AG09309 (cell line): ENCODE measurements around the gene ST8SIA2.
A peak's percentile ranks its signal among the peaks of the same experiment; 100 is the strongest.

ENCODE experiments used
- DNase-seq: peaks from one replicate; pipeline ENCODE4 v3.0.0-alpha.2; 2010; ENCODE audit warnings: low read depth
- H3K4me3 ChIP-seq: 2 replicates; pipeline ENCODE4 v1.5.1; 2011; ENCODE audit warnings: mild to moderate bottlenecking, low read depth, low read length, moderate library complexity; ENCODE audit not compliant: control insufficient read depth
- TF ChIP-seq, protein P1 (sequence below): IDR thresholded peaks from 2 replicates; pipeline ENCODE4 v1.5.1; 2011; ENCODE audit warnings: mild to moderate bottlenecking, low read depth, low read length, inconsistent platforms; ENCODE audit not compliant: insufficient read depth, control insufficient read depth; ENCODE audit errors: missing control alignments

The ST8SIA2 gene

GRCh38 chr15:92383519-92384324 lies 10.0 kb upstream of the ST8SIA2 start:
- TF ChIP-seq, protein P1, sequence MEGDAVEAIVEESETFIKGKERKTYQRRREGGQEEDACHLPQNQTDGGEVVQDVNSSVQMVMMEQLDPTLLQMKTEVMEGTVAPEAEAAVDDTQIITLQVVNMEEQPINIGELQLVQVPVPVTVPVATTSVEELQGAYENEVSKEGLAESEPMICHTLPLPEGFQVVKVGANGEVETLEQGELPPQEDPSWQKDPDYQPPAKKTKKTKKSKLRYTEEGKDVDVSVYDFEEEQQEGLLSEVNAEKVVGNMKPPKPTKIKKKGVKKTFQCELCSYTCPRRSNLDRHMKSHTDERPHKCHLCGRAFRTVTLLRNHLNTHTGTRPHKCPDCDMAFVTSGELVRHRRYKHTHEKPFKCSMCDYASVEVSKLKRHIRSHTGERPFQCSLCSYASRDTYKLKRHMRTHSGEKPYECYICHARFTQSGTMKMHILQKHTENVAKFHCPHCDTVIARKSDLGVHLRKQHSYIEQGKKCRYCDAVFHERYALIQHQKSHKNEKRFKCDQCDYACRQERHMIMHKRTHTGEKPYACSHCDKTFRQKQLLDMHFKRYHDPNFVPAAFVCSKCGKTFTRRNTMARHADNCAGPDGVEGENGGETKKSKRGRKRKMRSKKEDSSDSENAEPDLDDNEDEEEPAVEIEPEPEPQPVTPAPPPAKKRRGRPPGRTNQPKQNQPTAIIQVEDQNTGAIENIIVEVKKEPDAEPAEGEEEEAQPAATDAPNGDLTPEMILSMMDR = peak; percentile 70
- no peak overlapping the region for H3K4me3 ChIP-seq
- no peak for DNase-seq

DNA sequence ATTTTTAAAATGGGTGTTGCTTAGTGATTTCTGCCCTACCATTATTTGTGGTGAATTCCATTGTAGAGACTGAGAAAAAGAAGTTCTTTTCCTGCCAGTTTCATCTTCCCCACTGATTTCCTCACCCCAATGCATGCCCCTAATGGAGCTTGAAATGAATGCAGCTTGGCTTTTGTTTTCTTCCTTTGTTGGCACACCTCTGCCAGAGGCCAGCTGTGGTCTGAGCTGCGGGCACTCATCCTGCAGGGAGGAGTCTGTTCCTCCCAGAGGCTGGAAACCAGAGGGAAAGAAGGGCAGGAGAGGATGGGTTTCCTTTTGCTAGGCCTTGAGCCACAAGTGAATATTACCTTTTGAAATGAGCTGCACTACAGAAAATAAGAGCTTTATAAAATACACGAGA lies 9.3 kb upstream of the ST8SIA2 start:
- TF ChIP-seq, protein P1 = no peak
- DNase-seq = no peak
- no peak overlapping the region for H3K4me3 ChIP-seq

DNA sequence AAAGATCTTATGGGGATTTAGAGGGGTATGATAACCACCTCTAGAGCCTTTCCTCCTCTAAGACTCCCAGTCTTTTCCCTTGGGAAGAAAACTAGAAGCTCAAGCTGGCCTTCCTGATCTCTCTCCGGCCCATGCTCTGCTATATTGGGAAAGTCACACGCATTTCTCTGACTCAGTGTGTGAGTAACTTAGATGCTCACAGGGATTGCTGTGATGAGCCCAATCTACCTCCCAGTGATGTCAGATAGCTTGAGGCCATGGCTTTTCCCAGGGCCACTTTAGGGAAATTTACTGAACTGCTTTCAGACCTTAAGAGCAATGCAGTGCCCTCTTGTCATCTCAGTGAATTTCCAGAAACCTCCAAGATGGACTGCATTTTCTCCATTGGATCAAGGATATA lies 8.6 kb upstream of the ST8SIA2 start:
- TF ChIP-seq, protein P1 = no peak
- peak; percentile 14 for DNase-seq
- H3K4me3 ChIP-seq = no peak overlapping the region

- TF ChIP-seq, protein P1 = peak; percentile 50
- H3K4me3 ChIP-seq = no peak overlapping the region
- DNase-seq = no peak
Observed at GRCh38 chr15:92391640-92392039, 2.0 kb upstream of the ST8SIA2 start.

DNA sequence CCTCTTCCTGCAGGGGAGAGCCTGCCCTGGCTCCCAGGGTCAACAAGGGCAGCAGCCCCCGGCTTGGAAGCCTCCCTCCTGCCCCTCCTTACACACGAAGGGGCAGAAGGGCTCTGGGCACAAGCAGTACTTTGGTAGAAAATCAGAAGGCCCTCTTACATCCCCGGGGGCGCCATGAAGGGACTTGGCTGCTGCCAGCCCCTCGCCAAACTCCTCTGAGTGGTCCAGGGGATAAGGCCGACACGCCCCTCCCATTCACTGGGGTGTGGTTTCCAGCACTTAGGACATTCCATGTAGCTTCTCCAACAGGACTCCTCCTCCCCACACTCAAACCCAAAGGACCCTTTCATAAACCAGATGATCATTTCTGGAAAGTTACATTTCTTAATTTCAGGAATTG lies 1.2 kb upstream of the ST8SIA2 start:
- no peak overlapping the region for H3K4me3 ChIP-seq
- TF ChIP-seq, protein P1 = no peak
- DNase-seq = no peak

- TF ChIP-seq, protein P1 = no peak
- peak overlapping the region; percentile 32 for H3K4me3 ChIP-seq
- no peak for DNase-seq
Observed at GRCh38 chr15:92393980-92394308, 263 bp downstream of the ST8SIA2 start.
